ENCODE measurements around the gene HCCS.

- TF ChIP-seq CTCF (IDR thresholded peaks at IDR 0.05) (no peak), POLR2A (IDR thresholded peaks at IDR 0.05) (no peak)
These were observed 24.5 kb downstream of the HCCS start for GRCh38 chrX:11135564-11136185.
